HG03095 (cell line): ENCODE measurements around the gene AQP6.
"Not testable (repeated sequence)": the region's sequence is repeated elsewhere in the genome, so short reads cannot be mapped to it uniquely, and the experiment has no call there.

Source experiments
- ATAC-seq: cut with Tn5 transposase; IDR thresholded peaks from one replicate; pipeline ENCODE4 v1.9.1; 2021; ENCODE audit warnings: moderate library complexity; ENCODE audit not compliant: unreplicated experiment

The AQP6 gene

DNA sequence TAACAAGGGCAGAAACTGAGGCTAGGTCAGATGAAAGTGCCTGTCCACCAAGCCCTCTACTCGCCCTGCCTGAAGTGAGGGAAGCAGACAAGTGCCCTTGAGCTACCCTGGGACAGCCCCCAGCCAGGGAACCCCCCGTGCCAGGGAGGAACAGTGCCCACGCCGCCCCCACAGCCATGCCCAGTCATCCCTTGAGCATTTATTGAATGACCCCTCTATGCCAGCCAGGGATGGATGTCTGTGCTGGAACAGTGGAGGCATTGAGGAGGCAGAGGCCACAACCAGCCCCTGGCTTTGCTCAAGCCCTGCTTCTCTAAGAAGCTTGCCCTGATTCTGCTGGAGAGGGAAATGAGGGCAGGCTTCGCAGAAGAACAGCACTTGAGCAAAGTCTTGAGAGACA is 3.7 kb upstream of the AQP6 start:
- ATAC-seq: no peak

DNA sequence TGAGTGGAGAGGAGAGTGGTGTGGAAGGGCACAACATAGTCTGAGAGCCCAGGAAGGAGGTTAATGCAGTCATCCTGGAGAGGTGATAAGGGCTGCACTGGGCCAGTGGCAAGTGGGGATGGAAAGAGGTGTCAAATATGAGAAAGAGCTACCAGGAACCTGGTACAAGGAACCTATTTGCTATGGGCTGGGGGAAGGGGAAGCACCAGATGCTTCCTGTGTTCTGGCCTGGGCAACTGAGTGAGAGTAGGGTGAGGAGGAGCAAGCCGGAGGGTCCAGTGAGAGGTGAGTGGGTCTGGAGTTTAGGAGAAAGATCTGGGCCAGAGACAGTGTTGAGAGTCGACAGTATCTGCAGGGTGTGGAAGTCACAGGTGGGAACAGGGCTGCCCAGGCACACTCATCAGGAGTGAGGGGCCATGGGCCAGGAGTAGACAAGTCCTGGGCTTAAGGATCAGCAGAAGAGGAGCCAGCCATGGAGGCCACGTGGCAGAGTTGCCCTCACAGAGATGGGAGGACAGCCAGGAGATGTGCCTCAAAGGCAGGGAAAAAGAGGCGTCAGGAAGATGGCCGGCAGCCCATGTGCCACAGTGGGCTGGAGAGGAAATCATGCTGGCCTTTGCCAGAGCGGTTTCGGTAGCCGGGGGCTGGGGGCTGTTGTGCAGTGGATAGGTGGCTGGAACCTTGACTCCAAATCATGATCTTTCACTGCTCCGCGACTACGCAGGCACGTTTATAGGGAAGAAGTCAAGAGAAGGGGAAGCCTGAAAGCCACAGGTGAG is 2.9 kb upstream of the AQP6 start:
- ATAC-seq: no peak

DNA sequence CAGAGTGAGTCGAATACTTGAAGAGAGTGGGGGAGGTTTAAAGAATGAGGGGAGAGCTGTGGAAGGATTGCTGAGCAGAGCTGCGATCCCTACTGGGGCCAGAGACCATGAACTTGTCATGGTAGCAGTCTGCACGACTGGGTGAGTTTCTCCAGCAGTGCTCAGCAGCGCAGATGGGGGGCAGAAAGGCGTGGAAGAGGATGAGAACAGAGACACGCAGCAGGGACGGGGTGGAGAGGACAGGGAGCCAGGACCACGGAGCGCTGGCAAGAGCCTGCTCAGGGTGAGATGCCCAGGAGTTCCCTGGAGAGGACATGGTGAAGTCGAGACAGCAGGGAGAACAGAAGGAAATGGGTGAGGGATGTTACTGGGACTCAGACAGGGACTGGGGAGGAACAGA is 2.1 kb upstream of the AQP6 start:
- ATAC-seq: no peak

DNA sequence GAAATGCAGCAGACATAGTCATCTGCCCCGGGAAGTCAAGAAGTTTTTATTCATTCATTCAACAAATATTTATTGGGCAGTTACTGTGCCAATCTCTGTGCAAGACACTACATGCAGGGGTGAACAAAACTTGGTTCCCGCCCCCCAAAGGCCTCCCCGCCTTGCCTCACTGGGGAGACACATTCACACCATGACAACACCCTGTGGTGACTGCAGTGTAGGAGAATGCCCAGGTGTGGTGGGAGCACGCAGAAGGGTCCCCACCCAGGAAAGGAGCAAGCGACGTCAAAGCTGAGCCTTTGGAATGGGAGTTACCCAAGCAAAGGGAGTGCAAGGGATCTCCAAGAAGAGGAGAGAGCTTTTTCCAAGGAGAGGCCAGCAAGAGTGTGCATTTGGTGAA is 1.6 kb upstream of the AQP6 start:
- ATAC-seq: no peak

DNA sequence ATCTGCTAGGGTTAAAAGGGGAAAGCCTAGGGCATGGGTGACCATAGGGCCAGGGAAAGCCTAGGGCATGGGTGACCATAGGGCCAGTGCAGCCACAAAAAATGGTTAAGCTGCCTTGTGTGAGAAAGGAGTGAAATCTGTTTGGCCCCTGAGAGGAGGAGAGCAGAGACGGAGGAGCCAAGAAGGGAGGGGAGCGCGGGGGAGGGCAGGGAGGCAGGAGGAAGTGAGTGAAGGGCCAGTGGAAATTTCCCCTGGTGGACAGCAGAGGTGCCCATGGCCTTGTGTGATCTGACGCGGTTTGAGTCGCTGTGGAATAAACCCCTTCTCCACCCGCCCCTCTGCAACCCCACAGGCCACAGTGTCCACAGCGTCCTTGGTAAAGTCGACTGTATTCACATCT is 618 bp upstream of the AQP6 start:
- ATAC-seq: no peak

DNA sequence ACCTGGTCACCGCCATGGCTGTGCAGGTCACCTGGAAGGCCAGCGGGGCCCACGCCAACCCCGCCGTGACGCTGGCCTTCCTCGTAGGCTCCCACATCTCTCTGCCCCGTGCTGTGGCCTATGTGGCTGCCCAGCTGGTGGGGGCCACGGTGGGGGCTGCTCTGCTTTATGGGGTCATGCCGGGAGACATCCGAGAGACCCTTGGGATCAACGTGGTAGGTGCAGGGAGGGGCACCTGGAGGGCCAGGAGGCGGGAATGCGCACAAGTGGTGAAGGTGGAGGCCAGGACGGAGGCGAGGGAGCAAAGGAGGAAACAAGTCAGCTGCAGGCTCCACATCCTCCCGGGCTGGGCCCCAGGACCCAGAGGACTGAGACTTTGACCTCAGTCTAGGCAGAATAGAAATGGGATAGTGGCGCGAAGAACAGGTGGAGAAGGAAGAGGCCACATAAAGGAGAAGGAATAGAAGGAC is 649 bp downstream of the AQP6 start:
- no peak for ATAC-seq

DNA sequence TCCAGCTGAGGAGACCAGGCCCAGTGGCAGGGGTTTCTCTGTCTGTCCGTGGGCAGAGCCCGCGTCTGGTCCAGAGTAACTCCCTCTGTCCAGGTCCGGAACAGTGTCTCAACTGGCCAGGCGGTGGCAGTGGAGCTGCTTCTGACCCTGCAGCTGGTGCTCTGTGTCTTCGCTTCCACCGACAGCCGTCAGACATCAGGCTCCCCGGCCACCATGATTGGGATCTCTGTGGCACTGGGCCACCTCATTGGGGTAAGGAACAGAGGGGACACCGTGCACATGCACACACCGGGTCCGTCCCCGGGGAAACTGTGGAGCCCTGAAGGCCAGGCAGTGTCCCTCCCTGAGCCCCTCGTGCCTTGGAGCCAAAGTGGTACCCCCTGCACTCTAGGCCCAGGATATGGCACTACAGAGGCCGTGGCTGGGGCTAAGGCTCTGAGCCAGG is 1.5 kb downstream of the AQP6 start:
- no peak for ATAC-seq

DNA sequence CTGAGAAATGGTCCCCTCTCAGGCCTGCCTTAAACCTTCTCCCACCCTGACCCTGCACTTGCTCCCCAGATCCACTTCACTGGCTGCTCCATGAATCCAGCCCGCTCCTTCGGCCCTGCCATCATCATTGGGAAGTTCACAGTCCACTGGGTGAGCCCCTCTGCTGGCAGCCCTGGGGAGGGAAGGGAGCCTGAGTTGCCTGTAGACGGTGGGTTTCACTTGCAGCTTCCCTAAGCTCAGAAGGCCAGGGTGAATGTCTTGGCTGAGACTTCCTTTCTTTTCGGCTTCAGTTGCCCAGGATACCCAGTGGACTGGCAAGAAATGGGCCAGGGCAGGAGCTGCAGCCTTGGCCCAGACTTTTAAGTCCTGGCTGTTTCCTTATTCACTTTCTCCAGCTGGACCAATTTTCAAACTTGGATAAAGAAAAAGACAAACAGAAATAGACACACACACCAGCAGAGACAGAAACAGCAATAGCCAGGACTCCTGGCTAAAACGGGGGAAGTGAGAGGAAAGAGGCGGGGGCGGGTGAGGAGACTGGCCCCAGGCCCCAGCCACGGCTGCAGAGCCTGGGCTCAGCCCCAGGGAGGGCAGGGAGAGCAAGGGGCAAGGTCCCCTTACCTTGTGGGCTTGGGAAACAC is 2.0 kb downstream of the AQP6 start:
- ATAC-seq: no peak

DNA sequence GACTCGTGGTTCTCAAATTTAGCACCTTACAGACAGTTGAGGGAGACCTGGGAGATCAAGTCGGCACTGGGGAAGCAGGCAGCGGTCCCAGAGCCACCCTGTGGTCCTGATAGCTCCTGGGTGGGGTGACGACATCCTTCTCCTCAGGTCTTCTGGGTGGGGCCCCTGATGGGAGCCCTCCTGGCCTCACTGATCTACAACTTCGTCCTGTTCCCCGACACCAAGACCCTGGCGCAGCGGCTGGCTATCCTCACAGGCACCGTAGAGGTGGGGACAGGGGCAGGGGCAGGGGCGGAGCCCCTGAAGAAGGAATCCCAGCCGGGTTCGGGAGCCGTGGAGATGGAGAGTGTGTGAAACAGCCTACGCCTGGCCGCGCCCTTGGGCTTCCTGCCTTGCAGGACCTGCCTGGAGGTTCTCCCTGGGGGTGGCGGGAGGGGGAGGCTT is 2.6 kb downstream of the AQP6 start:
- ATAC-seq: no peak

DNA sequence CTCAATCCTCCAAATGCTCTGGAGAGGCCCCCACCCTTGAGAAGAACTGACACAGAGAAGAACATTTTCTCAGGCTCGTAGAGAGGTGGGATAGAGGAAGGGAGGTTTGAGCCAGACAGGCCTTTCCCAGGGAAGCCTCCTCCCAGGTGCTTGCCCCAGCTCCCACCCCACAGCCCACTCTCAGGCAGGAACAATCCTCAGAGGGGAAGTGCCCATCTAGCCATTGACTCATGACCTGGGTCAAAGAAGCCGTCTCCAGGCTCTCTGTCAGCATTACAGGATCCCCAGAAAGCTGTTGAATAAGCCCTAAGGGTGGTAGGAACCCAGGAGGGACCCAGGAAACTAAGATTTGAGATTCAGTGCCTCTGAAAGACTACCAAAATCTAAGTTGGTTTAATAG is 3.8 kb downstream of the AQP6 start:
- no peak for ATAC-seq

DNA sequence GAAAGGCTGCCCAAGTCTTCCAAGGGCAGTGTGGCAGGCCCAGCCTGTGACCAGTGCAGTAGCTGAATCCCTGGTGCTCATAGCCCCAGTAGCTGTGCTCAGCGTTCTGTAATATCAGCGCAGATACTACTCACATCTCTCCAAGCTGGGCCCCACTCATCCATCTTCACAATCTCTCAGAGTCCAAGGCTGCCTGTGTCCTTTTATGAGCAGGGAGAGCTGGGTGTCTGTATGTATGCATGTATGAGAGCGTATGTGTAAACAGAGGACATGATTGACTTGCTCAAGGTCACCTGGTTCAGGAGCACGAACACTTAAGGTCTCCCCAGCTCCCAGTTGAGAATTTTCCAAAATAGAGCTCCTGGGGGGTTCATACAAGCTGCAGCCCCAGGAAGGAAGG is 5.4 kb downstream of the AQP6 start:
- ATAC-seq: no peak

DNA sequence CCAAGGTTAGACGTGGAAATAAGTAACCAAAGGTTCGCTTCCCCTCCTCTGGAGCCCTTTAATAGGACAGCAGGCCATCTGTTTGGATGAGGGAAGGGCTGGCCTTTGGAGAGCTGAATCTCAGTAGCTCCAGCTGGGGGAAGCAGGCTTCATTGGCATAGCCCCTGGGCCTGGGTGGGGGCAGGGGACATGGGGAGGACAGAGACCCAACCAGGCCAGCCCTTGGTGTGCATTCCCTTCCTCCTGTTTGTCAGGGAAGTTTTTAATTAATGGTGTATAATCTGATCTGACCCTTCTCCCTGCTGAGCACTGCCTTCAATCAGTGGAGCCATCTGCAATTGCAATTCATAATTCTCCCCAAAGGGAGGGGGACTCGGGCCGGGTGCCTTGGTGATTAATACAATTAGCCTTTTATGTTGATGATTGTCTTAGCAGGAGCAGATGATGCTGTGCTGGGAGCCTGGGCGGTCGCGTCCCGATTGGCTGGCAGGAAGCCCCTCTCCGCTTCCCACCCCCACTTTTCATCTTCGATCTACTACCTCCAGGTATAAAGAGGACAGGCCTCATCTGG is 6.4 kb downstream of the AQP6 start:
- ATAC-seq: no peak

DNA sequence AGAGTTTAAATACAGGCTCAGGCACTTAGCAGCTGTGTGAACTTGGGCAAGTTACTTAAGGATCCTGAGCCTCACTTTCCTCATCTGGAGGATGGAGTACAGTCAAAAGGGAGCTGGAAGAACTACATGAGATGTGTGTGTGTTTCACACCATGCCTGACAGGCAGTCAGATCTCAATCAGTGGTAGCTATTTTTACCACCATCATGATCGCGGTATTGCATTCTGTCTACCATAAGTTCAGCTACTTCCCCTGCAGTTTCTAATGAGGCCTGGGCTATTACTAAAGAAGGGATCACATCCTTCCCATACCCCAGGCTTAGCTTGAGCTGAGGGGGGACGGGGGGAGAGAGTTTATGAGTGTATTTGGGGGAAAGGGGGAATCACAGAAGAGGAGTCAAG is 7.0 kb downstream of the AQP6 start:
- ATAC-seq: no peak

DNA sequence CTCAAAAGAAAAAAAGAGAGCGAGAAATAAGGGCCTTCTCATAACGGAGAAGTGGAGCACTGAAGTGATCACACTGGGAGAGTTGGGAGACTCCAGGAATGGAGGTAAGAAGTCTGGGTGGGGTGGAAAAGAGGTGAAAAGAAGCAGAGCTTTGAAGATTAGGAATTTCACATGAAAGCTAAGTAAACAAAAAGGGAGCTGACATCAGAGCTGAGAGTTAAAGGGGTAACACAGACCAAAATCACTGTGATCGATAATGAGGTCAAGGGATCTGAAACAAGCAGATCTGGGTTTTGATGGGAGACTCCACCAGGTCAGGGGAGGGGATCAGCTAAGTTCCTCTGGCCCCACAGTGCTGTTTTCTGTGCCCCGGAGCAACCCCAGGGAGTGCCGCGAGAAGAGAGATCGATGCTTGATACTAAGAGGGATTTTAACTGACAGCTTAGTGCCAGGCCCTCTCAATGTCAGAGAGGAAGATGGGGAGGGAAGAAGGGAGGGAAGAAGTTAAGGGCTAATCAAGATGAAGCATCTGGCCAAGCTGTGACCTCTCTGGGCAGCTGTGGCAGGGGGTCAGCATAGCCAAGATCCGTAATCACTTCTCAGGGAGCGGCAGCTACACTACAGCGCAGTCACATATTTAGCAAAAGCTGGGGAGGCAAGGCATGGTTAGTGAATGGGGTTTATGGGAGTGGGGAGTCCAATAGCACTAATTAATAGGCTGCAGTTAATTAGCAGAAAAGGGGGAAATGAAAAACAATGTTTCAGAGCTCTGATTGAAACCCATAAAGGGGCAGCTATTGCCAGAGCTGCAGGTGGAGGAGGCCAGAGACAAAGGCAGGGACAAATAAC is 8.0 kb downstream of the AQP6 start:
- ATAC-seq: no peak

DNA sequence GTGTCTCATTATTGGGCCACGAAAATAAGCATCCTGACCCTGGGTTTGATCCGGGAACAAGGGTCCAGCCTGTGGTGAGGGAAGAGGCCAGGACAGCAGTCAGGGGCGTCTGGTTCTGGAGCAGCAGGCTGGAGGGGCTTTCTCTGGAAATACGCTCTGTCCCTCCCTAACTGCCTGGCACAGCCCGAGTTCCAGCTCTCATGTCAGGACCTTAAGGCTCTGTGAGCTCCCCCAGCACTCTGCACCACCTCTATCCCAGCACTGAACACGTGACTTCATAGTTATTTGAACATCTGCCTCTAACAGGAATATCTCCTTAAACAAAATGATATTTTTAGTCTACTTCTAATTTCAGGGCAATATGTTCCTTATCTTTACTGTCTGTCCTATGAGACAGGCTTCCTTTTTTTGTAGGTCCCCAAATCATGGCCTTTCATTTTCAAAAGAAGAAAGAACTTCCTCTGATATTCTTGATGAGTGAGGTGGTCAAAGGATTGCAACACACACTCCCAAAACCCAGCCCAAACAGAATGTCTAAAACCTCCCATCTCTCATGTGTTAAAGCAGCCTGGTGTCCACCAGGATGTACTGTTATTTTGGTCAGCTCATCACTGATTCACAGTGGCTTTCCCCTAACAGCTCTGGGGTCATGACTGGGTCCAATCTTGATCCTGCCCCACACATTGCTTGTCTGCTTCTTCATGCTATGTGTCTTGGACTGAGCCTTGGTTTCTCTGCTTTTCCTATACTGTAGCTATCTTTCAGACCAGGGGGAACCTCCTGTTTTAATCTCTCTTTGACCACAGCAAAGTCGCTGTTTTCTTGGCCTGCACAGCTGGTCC is 9.7 kb downstream of the AQP6 start:
- no peak for ATAC-seq

DNA sequence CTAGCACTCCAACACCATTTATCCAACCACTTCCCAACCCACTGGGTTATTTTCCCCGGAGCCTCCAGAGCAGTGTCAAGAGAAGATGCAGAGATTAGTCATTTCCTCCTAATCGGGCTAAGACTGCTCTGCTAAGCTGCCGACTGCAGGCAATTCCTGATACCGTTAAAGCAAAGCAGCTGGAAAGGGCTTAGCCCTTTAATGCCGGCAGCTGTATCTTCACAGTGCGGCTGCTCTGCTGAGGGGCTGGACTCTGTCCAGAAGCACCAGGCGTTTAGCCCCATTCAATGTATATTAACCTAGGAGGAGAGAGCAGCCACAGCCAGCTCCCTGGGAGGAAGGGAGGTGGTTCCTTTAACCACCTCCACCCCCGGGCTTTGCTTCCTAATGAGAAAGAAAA is 11.1 kb downstream of the AQP6 start:
- ATAC-seq: no peak

DNA sequence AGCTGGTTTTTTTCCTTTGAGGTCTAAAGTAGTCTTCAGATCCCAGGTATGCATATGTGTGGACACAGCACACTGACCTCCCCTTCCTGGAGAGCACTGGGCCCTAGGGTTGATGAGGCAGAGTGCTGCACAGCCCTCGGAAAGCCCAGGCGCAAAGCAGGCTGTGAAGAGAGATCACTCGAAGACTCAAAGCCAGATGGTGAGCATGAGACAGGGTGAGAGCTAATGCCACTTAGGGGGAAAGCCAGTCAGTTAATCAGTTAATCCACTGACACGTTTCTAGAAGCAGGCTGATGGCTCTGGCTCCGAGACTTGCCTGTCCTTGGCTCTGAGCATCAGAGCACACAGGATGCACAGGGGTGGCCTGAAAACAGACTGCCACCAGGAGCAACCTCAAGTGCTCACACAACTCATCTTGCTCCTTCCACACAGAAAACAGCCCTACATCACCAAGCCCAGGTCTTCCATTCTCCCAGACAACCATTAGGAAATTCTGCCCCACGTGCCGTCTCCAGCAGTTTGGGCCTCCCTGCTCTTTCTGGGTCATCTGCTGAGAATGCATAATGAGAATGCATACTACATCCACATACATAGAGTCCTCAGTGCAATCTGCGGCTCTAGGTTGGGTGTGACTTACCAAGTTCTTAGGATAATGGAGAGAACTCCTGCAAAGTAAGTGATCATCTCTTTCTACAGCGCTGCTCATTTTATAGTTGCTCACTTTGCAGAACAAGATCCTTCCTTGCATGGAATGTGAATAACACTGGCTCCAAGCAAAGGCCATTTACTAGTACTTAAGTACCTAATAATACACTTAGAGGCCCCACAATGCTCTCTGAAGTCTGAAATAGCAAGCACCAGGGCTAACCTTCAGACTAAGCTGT is 12.0 kb downstream of the AQP6 start:
- no peak for ATAC-seq

DNA sequence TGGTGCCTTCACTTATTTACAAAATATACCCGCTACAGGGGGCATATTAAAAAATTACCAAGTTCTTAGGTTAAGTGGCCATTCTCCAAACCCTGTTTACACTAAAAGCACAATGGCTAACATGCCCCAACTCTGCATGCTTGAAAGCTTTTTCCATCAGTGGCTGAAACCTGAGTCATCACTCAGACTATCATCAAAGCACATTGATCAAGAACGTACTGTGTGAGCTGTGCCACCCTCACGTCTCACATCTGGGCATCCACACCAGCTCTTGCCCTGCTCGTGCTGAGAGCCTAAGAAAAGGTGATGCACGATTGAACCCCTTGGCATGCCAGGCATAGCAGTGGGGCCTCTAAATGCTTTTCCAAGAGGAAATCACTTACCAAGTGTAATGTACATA is 13.2 kb downstream of the AQP6 start:
- ATAC-seq: no peak

DNA sequence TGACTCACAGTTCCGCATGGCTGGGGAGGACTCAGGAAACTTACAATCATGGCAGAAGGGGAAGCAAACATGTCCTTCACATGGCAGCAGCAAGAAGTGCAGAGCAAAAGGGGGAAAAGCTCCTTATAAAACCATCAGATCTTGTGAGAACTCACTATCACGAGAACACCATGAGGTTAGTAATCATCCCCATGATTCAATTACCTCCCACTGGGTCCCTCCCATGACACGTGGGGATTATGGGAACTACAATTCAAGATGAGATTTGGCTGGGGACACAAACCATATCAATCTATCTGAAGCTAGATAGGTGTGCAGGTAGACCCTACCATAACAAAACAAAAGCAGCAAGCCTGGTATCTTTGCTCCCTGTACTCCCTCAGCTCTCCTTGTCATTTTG is 13.7 kb downstream of the AQP6 start:
- not testable (repeated sequence) for ATAC-seq
